Measurements from ENCODE around the gene DCLK3.
A peak's percentile ranks its signal among the peaks of the same experiment; 100 is the strongest.

DCLK3 gene

DNA sequence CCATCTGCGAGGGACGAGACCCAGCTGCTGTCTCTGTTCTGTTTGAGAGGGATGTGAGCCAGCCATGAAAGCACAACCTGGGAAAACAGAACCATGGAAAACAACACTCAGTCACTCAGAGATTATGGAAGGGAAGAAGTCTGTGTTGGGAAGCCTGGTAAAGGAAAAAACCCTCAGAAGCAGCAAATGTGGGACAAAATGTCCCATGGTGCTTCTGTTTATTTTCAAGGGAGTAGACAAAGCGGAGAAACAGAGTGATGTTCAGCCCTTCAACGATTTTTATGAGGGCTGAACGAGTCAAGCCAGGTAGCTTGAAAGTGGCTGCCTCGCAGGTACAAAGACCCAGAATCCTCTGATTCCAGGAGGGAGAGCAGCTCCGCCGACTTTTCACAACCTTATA lies 59.3 kb downstream of the DCLK3 start:
- DNase-seq = no peak

- DNase-seq = no peak
Observed at GRCh38 chr3:36704280-36704679, 60.1 kb downstream of the DCLK3 start.

DNA sequence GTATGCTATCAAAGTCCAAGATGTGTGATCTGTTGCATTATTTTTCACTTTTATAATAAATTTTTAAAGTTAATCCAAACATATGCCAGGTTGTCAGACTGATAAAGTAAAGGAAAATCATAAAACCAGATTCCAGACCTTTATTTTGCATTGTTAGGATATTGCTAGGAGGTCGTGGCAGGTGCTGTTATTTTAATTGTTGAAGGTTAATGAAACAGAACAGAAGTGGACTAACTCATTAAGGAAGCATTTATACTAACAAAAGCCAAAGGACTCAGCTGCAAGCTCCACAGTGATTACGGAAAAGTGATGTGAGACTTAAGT lies 63.1 kb downstream of the DCLK3 start:
- no peak for DNase-seq

- DNase-seq = peak; percentile 7
Observed at GRCh38 chr3:36700537-36701248, 63.7 kb downstream of the DCLK3 start.

DNA sequence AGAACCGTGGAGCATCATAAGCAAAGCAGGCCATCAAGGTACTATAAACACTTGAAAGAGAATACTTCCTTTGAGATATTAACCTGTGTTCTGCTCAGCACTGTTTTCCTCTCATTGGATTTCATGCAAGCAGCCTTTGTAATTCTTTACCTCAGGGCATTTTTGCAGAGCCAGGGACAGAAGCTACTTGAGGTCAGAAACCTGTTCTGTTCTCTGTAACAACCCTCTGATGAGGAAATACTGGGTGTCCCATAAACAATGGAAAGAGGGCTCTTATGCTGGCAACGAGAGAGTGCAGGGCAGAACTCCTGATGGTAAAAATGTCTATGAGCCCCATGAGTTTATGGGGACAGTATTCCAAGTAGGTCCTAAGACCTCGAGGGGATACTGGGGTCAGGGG lies 66.0 kb downstream of the DCLK3 start:
- DNase-seq = no peak

GRCh38 chr3:36697229-36698001 lies 66.9 kb downstream of the DCLK3 start:
- no peak for DNase-seq

DNA sequence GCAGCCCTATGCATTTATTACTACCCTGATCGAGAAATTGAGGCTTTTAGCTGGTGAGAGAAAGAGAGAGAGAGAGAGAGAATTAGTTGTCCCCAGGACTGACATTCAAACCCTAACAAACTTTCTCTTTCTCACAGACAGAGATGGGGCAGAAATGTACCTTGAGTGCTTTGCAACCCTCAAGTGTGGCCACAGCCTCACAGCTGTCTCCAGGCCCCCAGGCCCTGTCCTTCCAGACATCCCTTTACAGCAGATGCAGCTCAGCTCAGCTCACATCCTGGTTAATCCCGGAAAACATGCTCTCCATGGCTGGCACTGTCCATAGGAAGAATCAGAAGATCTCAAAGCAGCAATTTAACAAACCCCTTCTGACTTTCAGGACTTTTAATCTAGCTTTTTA lies 67.6 kb downstream of the DCLK3 start:
- DNase-seq = no peak

- DNase-seq = no peak
Observed at GRCh38 chr3:36695769-36696137, 68.6 kb downstream of the DCLK3 start.

DNA sequence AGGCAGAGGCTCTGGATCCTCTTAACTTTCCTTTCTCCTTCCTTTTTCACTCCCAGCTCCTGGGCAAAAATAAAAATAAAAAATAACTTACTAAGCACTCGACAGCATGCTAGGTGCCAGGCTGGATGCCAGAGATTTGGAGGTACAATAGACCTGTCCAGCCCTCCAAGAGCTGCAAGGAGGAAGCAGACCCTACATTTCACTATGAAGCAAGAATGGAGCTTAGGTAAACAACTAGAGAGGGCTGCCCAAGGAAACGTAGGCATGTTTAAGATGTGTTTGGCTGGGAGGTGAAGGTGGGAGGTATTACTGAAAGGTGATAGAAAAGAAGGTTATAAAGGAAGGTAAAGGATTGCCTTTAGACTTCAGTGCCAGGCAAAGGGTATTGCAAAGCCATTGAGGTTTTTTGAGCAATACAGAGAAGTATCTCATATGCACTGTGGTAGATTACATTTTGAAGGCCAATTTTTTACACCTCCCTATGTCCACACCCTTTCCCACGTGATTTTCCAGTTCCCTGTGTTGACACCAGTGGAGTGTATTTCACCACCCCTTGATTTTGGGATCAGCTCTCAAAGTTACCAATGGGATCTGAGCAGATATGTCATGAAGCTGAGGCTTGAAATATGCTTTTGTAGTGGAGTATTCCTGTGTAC lies 69.1 kb downstream of the DCLK3 start:
- no peak for DNase-seq

- DNase-seq = no peak
Observed at GRCh38 chr3:36693670-36694069, 70.7 kb downstream of the DCLK3 start.

- DNase-seq = no peak
Observed at GRCh38 chr3:36689560-36689959, 74.8 kb downstream of the DCLK3 start.

- DNase-seq = no peak
Observed at GRCh38 chr3:36688815-36689214, 75.5 kb downstream of the DCLK3 start.

DNA sequence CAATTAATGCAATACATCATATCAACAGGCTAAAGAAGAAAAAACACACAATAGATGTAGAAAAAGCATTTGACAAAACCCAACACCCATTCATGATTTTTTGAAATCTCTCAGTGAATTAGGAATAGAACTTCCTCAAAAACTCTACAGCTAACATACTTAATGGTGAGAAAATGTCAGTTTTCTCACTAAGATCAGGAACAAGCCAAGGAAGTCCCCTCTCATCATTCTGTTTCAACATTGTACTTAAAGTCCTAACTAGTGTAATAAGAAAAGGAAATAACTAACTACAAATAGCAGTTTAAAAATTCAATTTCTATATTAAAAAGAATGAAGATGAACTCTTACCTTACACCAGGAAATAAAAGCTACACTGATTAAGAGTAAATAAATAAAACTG lies 77.8 kb downstream of the DCLK3 start:
- DNase-seq = no peak

GRCh38 chr3:36681867-36682266 lies 82.5 kb downstream of the DCLK3 start:
- no peak for DNase-seq

DNA sequence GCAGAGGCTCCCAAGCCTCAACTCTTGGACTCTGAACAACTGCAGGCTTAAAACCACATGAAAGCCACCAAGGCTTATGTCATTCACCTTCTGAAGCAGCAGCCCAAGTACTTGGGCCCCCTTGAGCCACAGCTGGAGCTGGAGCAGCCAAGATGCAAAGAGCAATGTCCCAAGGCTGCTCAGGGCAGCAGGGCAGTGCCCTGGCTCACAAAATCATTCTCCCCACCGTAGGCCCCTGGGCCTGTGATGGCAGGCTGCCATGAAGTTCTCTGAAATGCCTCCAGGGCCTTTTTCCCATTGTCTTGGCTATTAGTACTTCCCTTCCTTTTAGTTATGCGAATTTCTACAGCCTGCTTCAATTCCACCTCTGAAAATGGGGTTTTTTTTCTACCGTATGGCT lies 83.4 kb downstream of the DCLK3 start:
- DNase-seq = no peak

- no peak for DNase-seq
Observed at GRCh38 chr3:36679384-36680200, 84.8 kb downstream of the DCLK3 start.

DNA sequence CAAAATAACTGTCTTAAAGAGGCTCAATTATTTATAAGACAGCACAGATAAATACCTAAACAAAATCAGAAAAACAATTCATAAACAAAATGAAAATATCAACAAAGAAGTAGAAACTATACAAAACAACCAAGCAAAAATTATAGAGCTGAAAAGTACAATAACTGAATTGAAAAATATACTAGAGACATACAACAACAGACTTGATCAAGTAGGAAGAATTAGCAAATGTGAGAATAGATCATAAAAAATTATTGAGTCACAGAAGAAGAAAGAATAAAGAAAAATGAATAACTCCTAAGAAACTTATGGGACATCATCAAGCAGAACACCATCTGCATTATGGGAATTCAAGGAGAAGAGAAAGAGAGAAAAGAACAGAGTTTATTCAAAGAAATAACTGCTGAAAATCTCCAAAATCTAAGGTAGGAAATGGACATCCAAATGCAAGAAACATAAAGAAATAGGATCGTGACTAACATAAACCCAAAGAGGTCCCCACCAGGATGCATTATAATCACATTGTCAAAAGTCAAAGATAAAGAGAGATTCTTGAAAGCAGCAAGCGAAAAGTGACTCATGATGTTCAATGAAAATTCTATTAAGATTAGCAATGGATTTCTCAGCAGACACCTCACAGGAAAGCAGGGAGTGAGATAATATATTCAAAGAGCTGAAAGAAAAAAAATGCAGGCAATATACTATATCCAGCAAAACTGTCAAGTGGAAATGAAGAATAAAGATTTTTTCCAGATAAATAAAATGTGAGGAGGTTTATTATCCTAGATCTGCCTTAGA lies 85.9 kb downstream of the DCLK3 start:
- no peak for DNase-seq

GRCh38 chr3:36677331-36678007 lies 86.9 kb downstream of the DCLK3 start:
- no peak for DNase-seq

- DNase-seq = no peak
Observed at GRCh38 chr3:36674816-36675215, 89.5 kb downstream of the DCLK3 start.

GRCh38 chr3:36669764-36670163 lies 94.6 kb downstream of the DCLK3 start:
- DNase-seq = no peak

- DNase-seq = no peak
Observed at GRCh38 chr3:36666166-36666565, 98.2 kb downstream of the DCLK3 start.
